RWPE1 (cell line): ENCODE measurements around the gene ENOX1.

ENCODE experiments used
- CTCF ChIA-PET: fragments of 350-600 bp; sonication (Branson Sonifier 250); formaldehyde crosslinking; extraction: SDS; loops from one replicate; lab custom pipeline; 2021; lab: Yijun Ruan, JAX
- POLR2A ChIA-PET: fragments of 400-600 bp; formaldehyde crosslinking; extraction: SDS; loops from one replicate; lab custom pipeline; 2020; ENCODE audit warnings: antibody characterized with exemption; ENCODE audit not compliant: low non-redundant PET; lab: Yijun Ruan, JAX
- DNase-seq: peaks from one replicate; pipeline ENCODE4 v3.0.0; 2012; ENCODE audit warnings: low spot score
- H3K27ac ChIP-seq: fragments of 450-650 bp; 2 replicates; pipeline ENCODE4 v1.5.1; 2017
- TF ChIP-seq, protein P1 (sequence below): fragments of 450-650 bp; conservative IDR thresholded peaks from 2 replicates; pipeline ENCODE4 v1.5.1; 2017; ENCODE audit warnings: low read depth, mild to moderate bottlenecking

ENOX1 gene

GRCh38 chr13:43770871-43771270 lies 15.9 kb downstream of the ENOX1 start:
- H3K27ac ChIP-seq = no peak overlapping the region
- TF ChIP-seq, protein P1, sequence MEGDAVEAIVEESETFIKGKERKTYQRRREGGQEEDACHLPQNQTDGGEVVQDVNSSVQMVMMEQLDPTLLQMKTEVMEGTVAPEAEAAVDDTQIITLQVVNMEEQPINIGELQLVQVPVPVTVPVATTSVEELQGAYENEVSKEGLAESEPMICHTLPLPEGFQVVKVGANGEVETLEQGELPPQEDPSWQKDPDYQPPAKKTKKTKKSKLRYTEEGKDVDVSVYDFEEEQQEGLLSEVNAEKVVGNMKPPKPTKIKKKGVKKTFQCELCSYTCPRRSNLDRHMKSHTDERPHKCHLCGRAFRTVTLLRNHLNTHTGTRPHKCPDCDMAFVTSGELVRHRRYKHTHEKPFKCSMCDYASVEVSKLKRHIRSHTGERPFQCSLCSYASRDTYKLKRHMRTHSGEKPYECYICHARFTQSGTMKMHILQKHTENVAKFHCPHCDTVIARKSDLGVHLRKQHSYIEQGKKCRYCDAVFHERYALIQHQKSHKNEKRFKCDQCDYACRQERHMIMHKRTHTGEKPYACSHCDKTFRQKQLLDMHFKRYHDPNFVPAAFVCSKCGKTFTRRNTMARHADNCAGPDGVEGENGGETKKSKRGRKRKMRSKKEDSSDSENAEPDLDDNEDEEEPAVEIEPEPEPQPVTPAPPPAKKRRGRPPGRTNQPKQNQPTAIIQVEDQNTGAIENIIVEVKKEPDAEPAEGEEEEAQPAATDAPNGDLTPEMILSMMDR = no peak
- no peak for DNase-seq
- ChIA-PET CTCF (interaction anchor here (0.6 kb wide), 1 partner anchor 759 kb away, joined by 4 read pairs; no protein-coding TSS in a partner anchor), POLR2A (no interaction called here)

DNA sequence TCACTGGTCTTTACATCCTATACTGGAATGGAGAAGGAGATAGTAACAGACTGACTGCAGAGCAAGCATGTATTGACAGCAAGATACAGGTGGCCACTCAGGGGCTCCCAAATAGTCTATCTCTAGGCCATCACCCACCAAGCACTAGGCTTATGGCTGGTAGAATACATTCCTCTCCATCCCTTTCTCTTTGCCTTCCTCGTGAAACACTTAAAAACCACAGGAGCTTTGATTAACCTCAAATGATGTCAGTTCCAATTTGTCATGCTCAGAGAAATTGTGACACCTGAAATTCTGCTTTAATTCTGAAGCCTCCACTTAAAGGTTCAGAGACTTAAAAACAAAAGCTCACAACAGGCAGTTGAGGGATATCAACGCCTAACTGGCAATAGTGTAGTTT lies 17.2 kb downstream of the ENOX1 start:
- ChIA-PET CTCF (no interaction called here), POLR2A (no interaction called here)
- no peak for DNase-seq
- H3K27ac ChIP-seq = no peak overlapping the region
- TF ChIP-seq, protein P1 = no peak

DNA sequence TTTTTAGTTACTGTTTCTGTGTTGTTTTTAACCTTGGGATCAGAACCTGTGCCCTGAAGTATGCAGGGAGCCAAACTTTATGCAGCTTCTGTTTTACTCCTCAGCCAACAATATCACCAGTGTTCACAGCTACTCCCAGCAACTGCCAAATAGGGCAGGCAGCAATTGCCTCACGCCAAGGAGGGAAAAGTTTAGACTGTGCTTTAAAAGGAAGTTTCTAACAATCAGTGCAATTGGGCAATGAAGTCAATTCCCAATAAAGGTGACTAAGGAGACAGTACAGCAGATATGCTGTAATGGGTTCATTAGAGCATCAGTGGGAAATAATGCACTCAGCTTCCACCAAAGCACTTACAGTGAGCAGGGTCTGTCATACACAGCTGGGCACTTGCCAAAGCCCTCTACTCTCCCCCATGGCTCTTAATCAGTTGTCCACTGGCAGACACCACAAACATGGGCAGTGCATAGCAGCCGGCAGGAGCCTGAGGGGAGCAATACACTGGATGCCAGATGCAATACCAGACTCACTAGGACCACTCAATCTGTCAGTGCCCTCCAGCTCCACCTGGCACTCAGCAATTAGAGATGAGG lies 19.3 kb downstream of the ENOX1 start:
- no peak overlapping the region for H3K27ac ChIP-seq
- DNase-seq = no peak
- TF ChIP-seq, protein P1 = no peak
- POLR2A ChIA-PET = no interaction called here
- CTCF ChIA-PET = no interaction called here

GRCh38 chr13:43766725-43767124 lies 20.0 kb downstream of the ENOX1 start:
- CTCF ChIA-PET = interaction anchor here (0.6 kb wide), 1 partner anchor 1751 kb away, joined by 3 read pairs; no protein-coding TSS in a partner anchor
- DNase-seq = no peak
- POLR2A ChIA-PET = no interaction called here
- no peak overlapping the region for H3K27ac ChIP-seq
- TF ChIP-seq, protein P1 = no peak

- H3K27ac ChIP-seq = no peak overlapping the region
- POLR2A ChIA-PET = no interaction called here
- CTCF ChIA-PET = interaction anchor here (0.5 kb wide), 1 partner anchor 7 kb away, joined by 5 read pairs; no protein-coding TSS in a partner anchor
- DNase-seq = no peak
- TF ChIP-seq, protein P1 = no peak
Measured at GRCh38 chr13:43764349-43764748, 22.4 kb downstream of the ENOX1 start.

- POLR2A ChIA-PET = no interaction called here
- DNase-seq = no peak
- CTCF ChIA-PET = interaction anchor here (0.6 kb wide), 1 partner anchor 558 kb away, joined by 3 read pairs; no protein-coding TSS in a partner anchor
- no peak overlapping the region for H3K27ac ChIP-seq
- TF ChIP-seq, protein P1 = no peak
Measured at GRCh38 chr13:43763143-43763759, 23.5 kb downstream of the ENOX1 start.
